Stimulated activated naive B cell treated with anti-CD40 and anti-IgM and Interleukin-4, amounts not matched to agents 10 μg/mL and 1 μg/mL and 100 μg/mL, for 72 hours (primary cell): ENCODE measurements around the gene SUMO4.
A peak's percentile ranks its signal among the peaks of the same experiment; 100 is the strongest.

Source experiments
- ATAC-seq, 2 donors: fragments of 150-1000 bp; cut with Tn5 transposase; replicated peaks; 2 replicates each; pipeline ENCODE4 v1.10.0; 2021; ENCODE audit warnings: moderate library complexity in 1 of 2
- DNase-seq: peaks from one replicate; pipeline ENCODE4 v3.0.0; 2021
- H3K27ac Mint-ChIP-seq: one replicate; pipeline ENCODE4 v1.8.0; 2022; ENCODE audit warnings: mild to moderate bottlenecking, mixed read lengths
- H3K27me3 Mint-ChIP-seq, 2 donors: one replicate each; pipeline ENCODE4 v1.8.0; 2022; ENCODE audit warnings: mixed read lengths in 2 of 2
- H3K36me3 Mint-ChIP-seq, 2 donors: one replicate each; pipeline ENCODE4 v1.8.0; 2022; ENCODE audit warnings: mixed read lengths in 2 of 2, mild to moderate bottlenecking in 1 of 2
- H3K4me1 Mint-ChIP-seq, 2 donors: one replicate each; pipeline ENCODE4 v1.8.0; 2022; ENCODE audit warnings: mixed read lengths in 2 of 2, mild to moderate bottlenecking in 1 of 2
- H3K4me3 Mint-ChIP-seq, 2 donors: one replicate each; pipeline ENCODE4 v1.8.0; 2022; ENCODE audit warnings: mild to moderate bottlenecking in 2 of 2, mixed read lengths in 2 of 2, moderate library complexity in 1 of 2
- H3K9me3 Mint-ChIP-seq, 2 donors: one replicate each; pipeline ENCODE4 v1.8.0; 2022; ENCODE audit warnings: mixed read lengths in 2 of 2, mild to moderate bottlenecking in 1 of 2

SUMO4 gene

GRCh38 chr6:149445573-149445972, 45.5 kb downstream of the SUMO4 start:
- Mint-ChIP-seq H3K27me3 (no peaks in the 10 kb centered on the region), H3K27ac (peak overlapping the region; percentile 67), H3K4me3 (no peak overlapping the region), H3K9me3 (no peaks in the 10 kb centered on the region), H3K4me1 (peaks cover 13 to 52% of the 10 kb centered on the region in 2 donors), H3K36me3 (peaks cover 10 to 14% of the 10 kb centered on the region in 2 donors)
- DNase-seq = no peak
- peak in 1 of 2 donors; percentile 33 for ATAC-seq

- DNase-seq = no peak
- Mint-ChIP-seq H3K9me3 (no peaks in the 10 kb centered on the region), H3K36me3 (peaks cover 12 to 16% of the 10 kb centered on the region in 2 donors), H3K4me1 (peaks cover 6 to 48% of the 10 kb centered on the region in 2 donors), H3K4me3 (no peak overlapping the region), H3K27ac (no peak overlapping the region), H3K27me3 (no peaks in the 10 kb centered on the region)
- ATAC-seq = no peak
Observed at GRCh38 chr6:149446791-149447376, 46.8 kb downstream of the SUMO4 start.

GRCh38 chr6:149448821-149449453, 48.9 kb downstream of the SUMO4 start:
- peak overlapping the region; percentile 5 for H3K27ac Mint-ChIP-seq
- no peak overlapping the region for H3K4me3 Mint-ChIP-seq
- H3K36me3 Mint-ChIP-seq = peaks cover 15 to 18% of the 10 kb centered on the region in 2 donors
- DNase-seq (no peak), ATAC-seq (no peak)
- H3K9me3 Mint-ChIP-seq = no peaks in the 10 kb centered on the region
- peaks cover 1 to 37% of the 10 kb centered on the region in 2 donors for H3K4me1 Mint-ChIP-seq
- H3K27me3 Mint-ChIP-seq = no peaks in the 10 kb centered on the region

GRCh38 chr6:149449831-149450678, 50.0 kb downstream of the SUMO4 start:
- no peaks in the 10 kb centered on the region for H3K27me3 Mint-ChIP-seq
- no peaks in the 10 kb centered on the region for H3K9me3 Mint-ChIP-seq
- peak overlapping the region; percentile 20 for H3K27ac Mint-ChIP-seq
- peak overlapping the region; percentile 36 to 68 for H3K4me3 Mint-ChIP-seq
- H3K4me1 Mint-ChIP-seq = peaks cover 1 to 37% of the 10 kb centered on the region in 2 donors
- ATAC-seq = no peak
- DNase-seq = no peak
- peaks cover 17 to 21% of the 10 kb centered on the region in 2 donors for H3K36me3 Mint-ChIP-seq
